SKM-1 (cell line): Measurements from ENCODE around the gene GCN1.
A peak's percentile ranks its signal among the peaks of the same experiment; 100 is the strongest.

Source experiments
- DNase-seq: peaks from one replicate; lab custom pipeline; 2025; ENCODE audit not compliant: unreplicated experiment; lab: John Stamatoyannopoulos, UW

Gene GCN1

GRCh38 chr12:120230326-120230973, 35.9 kb upstream of the GCN1 start:
- DNase-seq, result no peak

GRCh38 chr12:120229487-120230325, 35.2 kb upstream of the GCN1 start:
- no peak for DNase-seq

- DNase-seq, result no peak
These were observed 34.6 kb upstream of the GCN1 start for GRCh38 chr12:120229071-120229486.

- no peak for DNase-seq
These were observed 34.0 kb upstream of the GCN1 start for GRCh38 chr12:120228291-120229070.

GRCh38 chr12:120228041-120228290, 33.5 kb upstream of the GCN1 start:
- DNase-seq, result no peak

- DNase-seq, result no peak
These were observed 32.9 kb upstream of the GCN1 start for GRCh38 chr12:120227233-120228040.

- no peak for DNase-seq
These were observed 31.5 kb upstream of the GCN1 start for GRCh38 chr12:120225852-120226640.

- no peak for DNase-seq
These were observed 30.7 kb upstream of the GCN1 start for GRCh38 chr12:120225200-120225558.

- DNase-seq, result no peak
These were observed 30.0 kb upstream of the GCN1 start for GRCh38 chr12:120224304-120225199.

- DNase-seq, result no peak
These were observed 29.2 kb upstream of the GCN1 start for GRCh38 chr12:120223458-120224303.

GRCh38 chr12:120222288-120222832, 27.8 kb upstream of the GCN1 start:
- DNase-seq, result no peak

GRCh38 chr12:120221576-120221900, 27.0 kb upstream of the GCN1 start:
- no peak for DNase-seq

GRCh38 chr12:120220838-120221575, 26.5 kb upstream of the GCN1 start:
- DNase-seq, result no peak

- no peak for DNase-seq
These were observed 24.4 kb upstream of the GCN1 start for GRCh38 chr12:120218680-120219606.

GRCh38 chr12:120216742-120217605, 22.5 kb upstream of the GCN1 start:
- peak; percentile 52 for DNase-seq
